Ovary (tissue), 9 donors: ENCODE results near the gene ODF2L. TPM values are rescaled to one million over a fixed set of nuclear protein-coding genes. Genes with fewer than 3 reads are reported as not detected.
A peak's percentile ranks its signal among the peaks of the same experiment; 100 is the strongest.

ENCODE experiments used
- DNase-seq, 5 donors: peaks; one replicate each; pipeline ENCODE4 v3.0.0-alpha.2; 2019 to 2020
- H3K27ac ChIP-seq, 2 donors: fragments of 200-600 bp; one replicate each; pipeline versions ENCODE4 v1.5.1 to v1.8.0; 2019 to 2022
- H3K27me3 ChIP-seq: fragments of 200-600 bp; one replicate; pipeline ENCODE4 v1.8.0; 2022
- H3K36me3 ChIP-seq: fragments of 200-600 bp; sonication (generic); one replicate; pipeline ENCODE4 v1.5.1; 2019
- H3K4me1 ChIP-seq: one replicate; pipeline ENCODE4 v1.8.1; 2013; ENCODE audit warnings: mild to moderate bottlenecking, moderate library complexity; ENCODE audit not compliant: insufficient read depth
- H3K4me3 ChIP-seq: fragments of 200-600 bp; sonication (generic); one replicate; pipeline ENCODE4 v1.5.1; 2017
- H3K9me3 ChIP-seq, 2 donors: fragments of 200-600 bp in 1 of 2; sonication (generic) in 1 of 2; one replicate each; pipeline versions ENCODE4 v1.5.1 to v1.8.1; 2013 to 2019; ENCODE audit warnings: mild to moderate bottlenecking in 1 of 2, moderate library complexity in 1 of 2
- EP300 ChIP-seq: sonication (generic); formaldehyde crosslinking; IDR thresholded peaks from one replicate; pipeline ENCODE4 v1.6.1; 2017; ENCODE audit warnings: antibody characterized with exemption
- POLR2A ChIP-seq: fragments of 450-650 bp; IDR thresholded peaks from one replicate; pipeline ENCODE4 v1.6.1; 2017; ENCODE audit warnings: antibody characterized with exemption, mild to moderate bottlenecking, moderate library complexity
- whole genome bisulfite sequencing, 3 donors: extraction: QIAGEN DNeasy Blood & Tissue Kit in 1 of 3; methylation state at CpG; one replicate each; pipeline versions ENCODE4 v1.1.5 to v1.1.7; 2013 to 2017; 5-methylcytosine and 5-hydroxymethylcytosine counted together
- intact Hi-C, 4 donors: fragments of 100-400 bp; cut with DNase I; formaldehyde crosslinking; loops; one replicate each; pipeline versions ENCODE4 v1.11.0 to v1.15.1; 2022 to 2023
- polyA plus RNA-seq, 2 donors: library from polyadenylated mRNA; stranded (reverse); fragments of 200-250 nt in 1 of 2; fragments of 350-450 nt in 1 of 2; fragmentation: Illumina TruSeq in 1 of 2; extraction: RNeasy Lipid Tissue Mini Kit (QIAGEN cat#74804) in 1 of 2; gene quantifications; one replicate each; pipeline ENCODE4 v1.2.3, GENCODE V29; 2013 to 2014
- total RNA-seq, 7 donors: library from RNA; depleted of rRNA in 2 of 7; stranded (reverse); fragments of >200 nt in 2 of 7; fragmentation: NEBNext Ultra II Directional in 3 of 7; extraction: Animal tissue kit (Norgen Biotek cat#: 25700) in 3 of 7; gene quantifications; one replicate each; pipeline versions ENCODE4 v1.1.0 to v1.2.4, GENCODE V29; 2016 to 2023
- TF ChIP-seq, protein P1 (sequence below), 3 donors: fragments of 450-650 bp in 2 of 3; fragments of 200-600 bp in 1 of 3; IDR thresholded peaks; one replicate each; pipeline versions ENCODE4 v1.5.1 to v1.8.0; 2016 to 2022; ENCODE audit warnings: antibody characterized with exemption in 3 of 3, mild to moderate bottlenecking in 1 of 3
- donor health status: DM: no; HTN: no; CAD: no; lungs with moderate emphysema.
- donor health status: DM: no; HTN: no; CAD: no.
- donor health status: Bipolar disorder and iron deficiency.
- donor health status: DM: yes; HTN: yes; CAD: no.
- donor health status: DM: no; HTN: no; CAD: no.
- donor health status: DM: yes; HTN: yes; CAD: no.

The ODF2L gene
- total and polyA plus RNA-seq, 9 donors: 13.5 to 46.6 (median 31.3) TPM

- WGBS, 3 donors: 49 to 70% (median 54%) methylated on average over 3 of the region's 3 CpGs
- intact Hi-C loops: no loop called here
- DNase-seq: no peak
- Histone ChIP-seq H3K4me3 (no peak overlapping the region), H3K4me1 (no peaks in the 10 kb centered on the region), H3K9me3 (no peaks in the 10 kb centered on the region), H3K27ac (no peak overlapping the region), H3K36me3 (no peaks in the 10 kb centered on the region), H3K27me3 (no peaks in the 10 kb centered on the region)
- TF ChIP-seq, protein P1, sequence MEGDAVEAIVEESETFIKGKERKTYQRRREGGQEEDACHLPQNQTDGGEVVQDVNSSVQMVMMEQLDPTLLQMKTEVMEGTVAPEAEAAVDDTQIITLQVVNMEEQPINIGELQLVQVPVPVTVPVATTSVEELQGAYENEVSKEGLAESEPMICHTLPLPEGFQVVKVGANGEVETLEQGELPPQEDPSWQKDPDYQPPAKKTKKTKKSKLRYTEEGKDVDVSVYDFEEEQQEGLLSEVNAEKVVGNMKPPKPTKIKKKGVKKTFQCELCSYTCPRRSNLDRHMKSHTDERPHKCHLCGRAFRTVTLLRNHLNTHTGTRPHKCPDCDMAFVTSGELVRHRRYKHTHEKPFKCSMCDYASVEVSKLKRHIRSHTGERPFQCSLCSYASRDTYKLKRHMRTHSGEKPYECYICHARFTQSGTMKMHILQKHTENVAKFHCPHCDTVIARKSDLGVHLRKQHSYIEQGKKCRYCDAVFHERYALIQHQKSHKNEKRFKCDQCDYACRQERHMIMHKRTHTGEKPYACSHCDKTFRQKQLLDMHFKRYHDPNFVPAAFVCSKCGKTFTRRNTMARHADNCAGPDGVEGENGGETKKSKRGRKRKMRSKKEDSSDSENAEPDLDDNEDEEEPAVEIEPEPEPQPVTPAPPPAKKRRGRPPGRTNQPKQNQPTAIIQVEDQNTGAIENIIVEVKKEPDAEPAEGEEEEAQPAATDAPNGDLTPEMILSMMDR (IDR thresholded peaks at IDR 0.05): no peak
- TF ChIP-seq EP300: no peak
- TF ChIP-seq POLR2A: no peak
Observed at GRCh38 chr1:86387916-86388627, 8.1 kb downstream of the ODF2L start.

GRCh38 chr1:86382878-86383277, 13.2 kb downstream of the ODF2L start:
- H3K9me3 ChIP-seq: no peaks in the 10 kb centered on the region
- H3K4me3 ChIP-seq: no peak overlapping the region
- intact Hi-C loops: no loop called here

DNA sequence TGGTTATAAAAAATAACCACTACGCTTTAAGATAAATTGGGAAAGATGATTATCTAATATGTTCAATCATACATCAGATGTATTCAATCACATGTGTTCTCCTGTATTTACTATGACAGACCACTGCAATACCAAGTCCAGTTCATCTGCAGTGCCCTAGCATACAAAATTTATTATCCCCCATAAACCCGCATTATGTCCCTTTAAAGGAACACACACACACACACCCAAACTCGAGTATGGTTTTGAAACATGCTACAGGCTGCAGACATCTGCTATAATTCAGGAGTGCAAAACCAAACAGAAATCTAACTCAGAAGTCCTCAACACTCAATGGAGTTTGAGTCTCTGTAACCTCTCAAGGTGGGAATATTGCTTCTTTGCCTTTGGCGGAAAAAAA, 14.9 kb downstream of the ODF2L start:
- no peak for TF ChIP-seq EP300
- no peak for TF ChIP-seq POLR2A

More at GRCh38 chr1:86382878-86383277, 13.2 kb downstream of the ODF2L start:
- no peak for TF ChIP-seq POLR2A
- TF ChIP-seq, protein P1 (IDR thresholded peaks at IDR 0.05): no peak
- no peaks in the 10 kb centered on the region for H3K36me3 ChIP-seq
- 68 to 77% (median 70%) methylated on average over 1 of the region's 1 CpG for WGBS, 3 donors
- H3K27me3 ChIP-seq: no peaks in the 10 kb centered on the region
- H3K4me1 ChIP-seq: no peaks in the 10 kb centered on the region
- H3K27ac ChIP-seq: no peak overlapping the region
- DNase-seq: no peak

GRCh38 chr1:86380257-86380861, 15.8 kb downstream of the ODF2L start:
- Histone ChIP-seq H3K27me3 (no peaks in the 10 kb centered on the region), H3K9me3 (no peaks in the 10 kb centered on the region), H3K4me1 (no peaks in the 10 kb centered on the region), H3K36me3 (no peaks in the 10 kb centered on the region), H3K4me3 (no peak overlapping the region), H3K27ac (no peak overlapping the region)
- 2 to 3% (median 2%) methylated on average over 4 of the region's 4 CpGs for WGBS, 3 donors
- TF ChIP-seq EP300: no peak
- TF ChIP-seq, protein P1 (IDR thresholded peaks at IDR 0.05): peak; percentile 47 to 84 (median 79)
- DNase-seq: no peak
- intact Hi-C loops: no loop called here

More for the DNA sequence above, 14.9 kb downstream of the ODF2L start:
- WGBS, 3 donors: 74 to 77% (median 75%) methylated on average over 4 of the region's 4 CpGs
- Histone ChIP-seq H3K36me3 (no peaks in the 10 kb centered on the region), H3K27me3 (no peaks in the 10 kb centered on the region), H3K4me3 (no peak overlapping the region), H3K4me1 (no peaks in the 10 kb centered on the region), H3K9me3 (no peaks in the 10 kb centered on the region), H3K27ac (no peak overlapping the region)
- no peak for DNase-seq
- intact Hi-C loops: no loop called here

DNA sequence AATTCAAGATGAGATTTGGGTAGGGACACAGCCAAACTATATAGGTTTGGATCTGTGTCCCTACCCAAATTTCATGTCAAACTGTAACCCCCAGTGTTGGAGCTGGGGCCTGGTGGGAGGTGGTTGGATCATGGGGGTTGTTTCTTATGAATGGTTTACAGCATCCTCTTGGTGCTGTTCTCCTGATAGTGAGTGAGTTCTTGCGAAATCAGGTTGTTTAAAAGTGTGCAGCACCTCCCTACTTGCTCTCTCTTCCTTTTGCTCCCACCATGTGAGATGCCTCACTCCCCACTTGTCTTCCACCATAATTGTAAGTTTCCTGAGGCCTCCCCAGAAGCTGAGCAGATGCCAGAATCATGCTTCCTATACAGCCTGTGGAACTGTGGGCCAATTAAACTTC, 17.3 kb downstream of the ODF2L start:
- intact Hi-C loops: no loop called here
- 89 to 100% (median 95%) methylated on average over 1 of the region's 1 CpG for WGBS, 3 donors
- no peaks in the 10 kb centered on the region for H3K36me3 ChIP-seq
- H3K4me1 ChIP-seq: no peaks in the 10 kb centered on the region
- H3K4me3 ChIP-seq: no peak overlapping the region
- H3K27me3 ChIP-seq: no peaks in the 10 kb centered on the region
- no peak overlapping the region for H3K27ac ChIP-seq
- TF ChIP-seq, protein P1 (IDR thresholded peaks at IDR 0.05): no peak
- TF ChIP-seq EP300: no peak
- TF ChIP-seq POLR2A: no peak
- no peak for DNase-seq
- no peaks in the 10 kb centered on the region for H3K9me3 ChIP-seq
